ENCODE measurements around the gene ANKLE1. TPM values are rescaled to one million over a fixed set of nuclear protein-coding genes. Genes with fewer than 3 reads are reported as not detected.

ANKLE1 gene, protein sequence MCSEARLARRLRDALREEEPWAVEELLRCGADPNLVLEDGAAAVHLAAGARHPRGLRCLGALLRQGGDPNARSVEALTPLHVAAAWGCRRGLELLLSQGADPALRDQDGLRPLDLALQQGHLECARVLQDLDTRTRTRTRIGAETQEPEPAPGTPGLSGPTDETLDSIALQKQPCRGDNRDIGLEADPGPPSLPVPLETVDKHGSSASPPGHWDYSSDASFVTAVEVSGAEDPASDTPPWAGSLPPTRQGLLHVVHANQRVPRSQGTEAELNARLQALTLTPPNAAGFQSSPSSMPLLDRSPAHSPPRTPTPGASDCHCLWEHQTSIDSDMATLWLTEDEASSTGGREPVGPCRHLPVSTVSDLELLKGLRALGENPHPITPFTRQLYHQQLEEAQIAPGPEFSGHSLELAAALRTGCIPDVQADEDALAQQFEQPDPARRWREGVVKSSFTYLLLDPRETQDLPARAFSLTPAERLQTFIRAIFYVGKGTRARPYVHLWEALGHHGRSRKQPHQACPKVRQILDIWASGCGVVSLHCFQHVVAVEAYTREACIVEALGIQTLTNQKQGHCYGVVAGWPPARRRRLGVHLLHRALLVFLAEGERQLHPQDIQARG
- total RNA-seq, result 0.52 TPM

DNA sequence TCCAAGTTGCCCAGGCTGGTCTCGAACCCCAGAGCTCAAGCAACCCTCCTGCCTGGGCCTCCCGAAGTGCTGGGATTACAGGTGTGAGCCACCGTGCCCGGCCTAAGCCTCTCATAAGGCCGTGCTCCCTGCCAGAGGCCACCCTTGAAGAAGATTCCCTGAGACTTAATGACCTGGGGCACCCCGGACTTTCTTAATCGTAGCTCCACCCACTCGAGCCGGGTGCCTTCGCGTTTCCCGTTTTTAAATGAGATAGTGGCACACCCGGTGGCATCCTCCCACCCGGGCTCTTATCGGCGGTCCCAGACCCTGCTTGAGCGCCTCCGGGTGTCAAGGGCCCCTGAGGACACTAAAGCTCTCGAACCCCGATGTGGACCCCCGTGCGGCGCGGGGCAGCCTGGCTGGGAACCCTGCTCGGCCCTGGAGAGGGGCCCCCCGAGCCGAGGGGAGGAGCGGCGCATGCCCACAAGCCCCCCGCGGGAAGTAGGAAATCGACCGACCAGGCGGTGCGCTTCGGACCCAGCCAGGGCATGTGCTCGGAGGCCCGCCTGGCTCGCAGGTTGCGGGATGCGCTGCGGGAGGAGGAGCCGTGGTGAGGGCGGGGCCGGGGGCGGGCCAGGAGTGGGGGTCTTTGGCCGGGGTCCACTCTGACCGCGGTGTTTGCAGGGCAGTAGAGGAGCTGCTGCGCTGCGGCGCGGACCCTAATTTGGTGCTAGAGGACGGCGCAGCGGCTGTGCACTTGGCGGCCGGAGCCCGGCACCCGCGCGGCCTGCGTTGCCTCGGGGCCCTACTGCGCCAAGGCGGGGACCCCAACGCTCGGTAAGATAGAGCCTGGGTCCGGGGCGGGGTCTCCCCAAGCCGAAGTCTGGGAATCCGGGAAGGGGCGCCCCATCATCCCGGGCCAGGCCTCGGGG is at the start of gene ANKLE1:
ANKLE1 (plus strand) TSS at position 511 of the 914 bp plus-strand sequence; CDS start at position 531, 20 bp downstream.
- H3K27me3 ChIP-seq (ENCODE audit: control insufficient read depth in 3 of 3, insufficient read depth in 3 of 3, low read length in 3 of 3), result peaks cover 12 to 23% (median 14%) of the 10 kb centered on the region in 3 donors
- peaks cover 13 to 18% (median 15%) of the 10 kb centered on the region in 3 donors for H3K36me3 ChIP-seq (ENCODE audit: control insufficient read depth in 3 of 3, insufficient read depth in 3 of 3, low read length in 3 of 3)
- peak within 1 kb of the TSS in 2 of 3 donors; percentile 55 to 60 for H3K4me3 ChIP-seq (ENCODE audit: low read length in 3 of 3)

DNA sequence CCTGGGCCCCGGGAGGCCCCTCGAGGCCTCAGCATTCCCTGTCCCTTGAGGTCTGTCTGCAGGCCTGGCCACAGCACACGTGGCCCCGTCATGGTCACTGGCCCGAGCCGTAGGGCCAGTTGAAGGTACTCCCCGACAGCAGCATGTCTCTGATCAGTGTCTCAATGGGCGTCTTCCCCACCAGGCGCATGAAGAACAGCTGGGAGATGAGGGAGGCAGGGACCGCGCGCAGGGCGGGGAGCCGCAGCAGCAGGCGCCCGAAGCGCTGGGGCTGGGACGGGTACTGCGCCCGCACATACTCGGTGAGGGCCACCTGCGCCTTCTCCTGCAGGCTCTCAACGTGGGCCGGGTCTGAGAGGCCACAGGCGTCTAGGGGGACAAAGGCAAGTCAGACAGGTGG is 49.4 kb upstream of the ANKLE1 start:
- Histone ChIP-seq H3K4me1 (ENCODE audit: control insufficient read depth in 3 of 3, insufficient read depth in 3 of 3, low read length in 3 of 3) (peaks cover 11 to 20% (median 15%) of the 10 kb centered on the region in 3 donors), H3K9me3 (ENCODE audit: control insufficient read depth in 3 of 3, low read length in 3 of 3) (no peaks in the 10 kb centered on the region), H3K27ac (ENCODE audit: low read depth, low read length) (no peak overlapping the region), H3K9ac (ENCODE audit: low read depth in 1 of 3, low read length in 3 of 3) (no peak overlapping the region), H3K27me3 (ENCODE audit: control insufficient read depth in 3 of 3, insufficient read depth in 3 of 3, low read length in 3 of 3) (no peaks in the 10 kb centered on the region), H3K36me3 (ENCODE audit: control insufficient read depth in 3 of 3, insufficient read depth in 3 of 3, low read length in 3 of 3) (peaks cover 8 to 25% (median 16%) of the 10 kb centered on the region in 3 donors), H3K4me3 (ENCODE audit: low read length in 3 of 3) (no peak overlapping the region)

More for the DNA sequence above, at the start of gene ANKLE1:
- H3K4me1 ChIP-seq (ENCODE audit: control insufficient read depth in 3 of 3, insufficient read depth in 3 of 3, low read length in 3 of 3), result peaks cover 5 to 8% (median 6%) of the 10 kb centered on the region in 3 donors
- H3K9me3 ChIP-seq (ENCODE audit: control insufficient read depth in 3 of 3, low read length in 3 of 3), result no peaks in the 10 kb centered on the region
- peak within 1 kb of the TSS in 1 of 3 donors; percentile 68 for H3K9ac ChIP-seq (ENCODE audit: low read depth in 1 of 3, low read length in 3 of 3)
- H3K27ac ChIP-seq (ENCODE audit: low read depth, low read length), result no peak within 1 kb of the TSS

DNA sequence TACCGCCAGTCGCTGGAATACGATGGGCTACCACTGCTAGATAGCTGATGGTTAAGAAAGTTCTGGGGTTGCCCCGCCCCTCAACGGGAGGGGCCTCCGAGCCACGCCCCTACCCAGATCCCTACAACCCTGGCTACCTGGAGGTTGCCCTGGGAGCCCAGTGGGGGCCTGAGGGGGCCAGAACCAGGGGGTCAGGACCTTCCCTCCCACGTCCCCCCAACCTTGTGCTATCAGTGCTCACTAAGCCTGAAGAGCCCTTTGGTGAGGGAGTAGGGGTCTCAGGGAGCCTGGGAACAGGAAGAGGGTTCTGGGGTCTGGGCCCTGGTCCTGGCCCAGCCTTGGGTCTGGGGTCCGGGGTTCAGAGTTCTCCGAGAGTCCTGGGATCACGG is 46.8 kb upstream of the ANKLE1 start:
- peak overlapping the region; percentile 36 for H3K27ac ChIP-seq (ENCODE audit: low read depth, low read length)

DNA sequence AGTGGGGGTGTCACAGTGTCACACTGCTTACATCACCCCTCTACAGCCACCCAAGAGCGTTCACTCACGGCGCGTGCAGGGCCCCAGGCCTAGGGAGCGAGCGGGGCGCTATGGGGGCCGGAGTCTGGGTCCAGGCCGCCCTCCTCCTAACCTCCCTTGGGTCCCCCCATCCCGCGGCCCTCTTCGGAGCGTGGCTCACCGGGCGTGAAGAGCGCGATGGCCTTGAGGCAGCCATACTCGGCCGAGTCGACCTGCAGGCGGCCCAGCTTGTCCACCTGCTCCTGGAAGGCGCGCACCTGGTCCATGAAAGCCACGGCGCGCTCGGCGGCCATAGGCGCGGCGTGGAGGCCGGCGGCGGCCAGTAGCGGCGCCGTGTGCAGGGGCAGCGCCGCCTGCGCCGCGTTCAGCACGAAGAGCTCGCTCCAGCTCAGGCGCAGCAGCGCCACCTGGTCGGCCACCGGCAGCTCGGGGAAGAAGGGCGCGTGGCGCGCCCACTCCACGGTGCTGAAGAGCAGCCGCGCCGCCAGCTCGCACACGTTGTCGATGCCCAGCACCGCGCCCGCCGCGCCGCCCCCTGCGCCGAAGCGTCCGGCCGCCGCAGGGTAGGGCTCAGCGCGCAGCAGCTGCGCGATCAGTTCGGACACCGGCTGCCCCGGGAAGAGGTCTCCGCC is 46.3 kb upstream of the ANKLE1 start:
- Histone ChIP-seq H3K27ac (ENCODE audit: low read depth, low read length) (peak overlapping the region; percentile 36), H3K9me3 (ENCODE audit: control insufficient read depth in 3 of 3, low read length in 3 of 3) (no peaks in the 10 kb centered on the region), H3K9ac (ENCODE audit: low read depth in 1 of 3, low read length in 3 of 3) (peak overlapping the region; percentile 20 to 71 (median 64)), H3K27me3 (ENCODE audit: control insufficient read depth in 3 of 3, insufficient read depth in 3 of 3, low read length in 3 of 3) (no peaks in the 10 kb centered on the region), H3K36me3 (ENCODE audit: control insufficient read depth in 3 of 3, insufficient read depth in 3 of 3, low read length in 3 of 3) (peaks cover 7 to 25% (median 16%) of the 10 kb centered on the region in 3 donors), H3K4me1 (ENCODE audit: control insufficient read depth in 3 of 3, insufficient read depth in 3 of 3, low read length in 3 of 3) (peaks cover 11 to 19% (median 15%) of the 10 kb centered on the region in 3 donors), H3K4me3 (ENCODE audit: low read length in 3 of 3) (peak overlapping the region; percentile 3 to 70 (median 63))

More for the DNA sequence above, 46.8 kb upstream of the ANKLE1 start:
- Histone ChIP-seq H3K36me3 (ENCODE audit: control insufficient read depth in 3 of 3, insufficient read depth in 3 of 3, low read length in 3 of 3) (peaks cover 10 to 25% (median 16%) of the 10 kb centered on the region in 3 donors), H3K4me3 (ENCODE audit: low read length in 3 of 3) (peak overlapping the region; percentile 3 to 70 (median 63)), H3K9ac (ENCODE audit: low read depth in 1 of 3, low read length in 3 of 3) (peak overlapping the region; percentile 20 to 71 (median 64)), H3K27me3 (ENCODE audit: control insufficient read depth in 3 of 3, insufficient read depth in 3 of 3, low read length in 3 of 3) (no peaks in the 10 kb centered on the region), H3K4me1 (ENCODE audit: control insufficient read depth in 3 of 3, insufficient read depth in 3 of 3, low read length in 3 of 3) (peaks cover 11 to 19% (median 15%) of the 10 kb centered on the region in 3 donors), H3K9me3 (ENCODE audit: control insufficient read depth in 3 of 3, low read length in 3 of 3) (no peaks in the 10 kb centered on the region)

DNA sequence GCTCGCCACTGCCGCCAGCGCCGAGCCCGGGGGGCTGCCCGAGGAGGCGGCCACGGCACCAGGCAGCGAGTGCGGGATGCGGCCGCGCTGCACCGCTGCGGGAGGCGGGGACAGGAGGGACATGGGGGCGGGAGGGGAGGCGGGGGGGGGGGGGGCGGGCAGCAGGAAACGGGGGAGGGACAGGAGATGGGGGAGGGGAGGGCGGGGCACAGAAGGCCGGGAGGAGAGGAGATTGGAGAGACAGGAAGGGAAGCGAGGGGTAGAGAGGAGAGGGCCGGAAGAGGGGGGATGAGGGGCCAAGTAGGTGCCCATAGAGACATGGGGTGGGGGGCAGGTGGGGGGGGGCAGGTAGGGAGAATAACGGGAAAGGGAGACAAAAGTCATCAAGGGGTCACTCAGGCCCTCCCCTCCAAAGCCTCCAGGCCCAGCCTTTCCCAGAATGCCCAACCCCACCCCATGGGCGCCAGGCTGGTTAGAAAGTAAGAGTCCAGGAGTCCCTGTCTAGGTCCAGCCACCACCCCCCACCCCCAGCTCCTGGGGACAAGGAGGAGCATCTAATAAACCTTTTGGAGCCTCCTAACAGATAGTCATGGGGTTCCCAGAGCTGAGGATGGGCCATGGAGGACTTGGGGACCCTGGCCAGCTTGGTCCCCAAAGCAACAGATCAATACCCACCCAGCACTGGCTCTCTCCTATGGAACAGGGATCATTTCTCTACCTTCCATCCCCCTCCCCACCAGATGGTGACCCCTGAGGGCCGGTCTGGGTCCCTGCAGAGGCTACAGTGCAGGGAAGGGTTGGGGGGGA is 45.5 kb upstream of the ANKLE1 start:
- Histone ChIP-seq H3K36me3 (ENCODE audit: control insufficient read depth in 3 of 3, insufficient read depth in 3 of 3, low read length in 3 of 3) (peaks cover 9 to 23% (median 17%) of the 10 kb centered on the region in 3 donors), H3K9me3 (ENCODE audit: control insufficient read depth in 3 of 3, low read length in 3 of 3) (no peaks in the 10 kb centered on the region), H3K27me3 (ENCODE audit: control insufficient read depth in 3 of 3, insufficient read depth in 3 of 3, low read length in 3 of 3) (no peaks in the 10 kb centered on the region), H3K4me3 (ENCODE audit: low read length in 3 of 3) (peak overlapping the region in 2 of 3 donors; percentile 63 to 70), H3K27ac (ENCODE audit: low read depth, low read length) (no peak overlapping the region), H3K4me1 (ENCODE audit: control insufficient read depth in 3 of 3, insufficient read depth in 3 of 3, low read length in 3 of 3) (peaks cover 13 to 21% (median 18%) of the 10 kb centered on the region in 3 donors), H3K9ac (ENCODE audit: low read depth in 1 of 3, low read length in 3 of 3) (peak overlapping the region in 1 of 3 donors; percentile 71)

DNA sequence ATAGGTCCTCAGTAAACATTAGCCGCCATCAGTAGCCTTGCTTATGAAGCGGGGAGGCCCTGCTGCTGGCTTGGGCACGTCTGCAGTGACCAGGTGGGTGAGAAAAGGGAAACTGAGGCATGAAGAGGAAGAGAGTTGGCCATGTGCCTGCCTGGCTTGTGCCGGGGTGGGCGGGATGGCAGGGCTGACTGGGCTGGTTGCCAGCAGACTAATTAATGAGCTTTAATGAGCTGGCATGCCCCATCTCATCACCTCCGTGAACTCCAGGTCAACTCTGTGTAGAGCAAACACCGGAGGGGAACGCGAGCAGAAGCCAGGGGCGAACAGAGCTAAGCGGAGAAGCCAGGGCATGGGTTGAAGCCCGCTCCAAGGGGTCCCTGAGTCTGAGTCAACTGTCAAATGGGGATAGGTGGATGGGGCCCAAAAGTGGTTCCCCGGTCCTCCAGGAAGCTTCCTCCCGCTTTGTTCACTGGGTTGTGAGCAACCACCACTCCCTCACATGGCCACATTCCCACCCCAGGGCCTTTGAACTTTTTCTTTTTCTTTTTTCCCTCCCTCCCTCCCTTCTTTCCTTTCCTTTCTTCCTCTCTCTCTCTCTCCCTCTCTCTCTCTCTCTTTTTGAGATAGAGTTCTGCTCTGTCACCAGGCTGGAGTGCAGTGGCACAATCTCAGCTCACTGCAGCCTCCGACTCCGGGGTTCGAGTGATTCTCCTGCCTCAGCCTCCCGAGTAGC is 44.7 kb upstream of the ANKLE1 start:
- H3K36me3 ChIP-seq (ENCODE audit: control insufficient read depth in 3 of 3, insufficient read depth in 3 of 3, low read length in 3 of 3), result peaks cover 9 to 19% (median 13%) of the 10 kb centered on the region in 3 donors
- peaks cover 19 to 25% (median 23%) of the 10 kb centered on the region in 3 donors for H3K4me1 ChIP-seq (ENCODE audit: control insufficient read depth in 3 of 3, insufficient read depth in 3 of 3, low read length in 3 of 3)
- H3K27me3 ChIP-seq (ENCODE audit: control insufficient read depth in 3 of 3, insufficient read depth in 3 of 3, low read length in 3 of 3), result no peaks in the 10 kb centered on the region
- H3K27ac ChIP-seq (ENCODE audit: low read depth, low read length), result no peak overlapping the region
- no peak overlapping the region for H3K9ac ChIP-seq (ENCODE audit: low read depth in 1 of 3, low read length in 3 of 3)
- no peak overlapping the region for H3K4me3 ChIP-seq (ENCODE audit: low read length in 3 of 3)
- H3K9me3 ChIP-seq (ENCODE audit: control insufficient read depth in 3 of 3, low read length in 3 of 3), result no peaks in the 10 kb centered on the region

DNA sequence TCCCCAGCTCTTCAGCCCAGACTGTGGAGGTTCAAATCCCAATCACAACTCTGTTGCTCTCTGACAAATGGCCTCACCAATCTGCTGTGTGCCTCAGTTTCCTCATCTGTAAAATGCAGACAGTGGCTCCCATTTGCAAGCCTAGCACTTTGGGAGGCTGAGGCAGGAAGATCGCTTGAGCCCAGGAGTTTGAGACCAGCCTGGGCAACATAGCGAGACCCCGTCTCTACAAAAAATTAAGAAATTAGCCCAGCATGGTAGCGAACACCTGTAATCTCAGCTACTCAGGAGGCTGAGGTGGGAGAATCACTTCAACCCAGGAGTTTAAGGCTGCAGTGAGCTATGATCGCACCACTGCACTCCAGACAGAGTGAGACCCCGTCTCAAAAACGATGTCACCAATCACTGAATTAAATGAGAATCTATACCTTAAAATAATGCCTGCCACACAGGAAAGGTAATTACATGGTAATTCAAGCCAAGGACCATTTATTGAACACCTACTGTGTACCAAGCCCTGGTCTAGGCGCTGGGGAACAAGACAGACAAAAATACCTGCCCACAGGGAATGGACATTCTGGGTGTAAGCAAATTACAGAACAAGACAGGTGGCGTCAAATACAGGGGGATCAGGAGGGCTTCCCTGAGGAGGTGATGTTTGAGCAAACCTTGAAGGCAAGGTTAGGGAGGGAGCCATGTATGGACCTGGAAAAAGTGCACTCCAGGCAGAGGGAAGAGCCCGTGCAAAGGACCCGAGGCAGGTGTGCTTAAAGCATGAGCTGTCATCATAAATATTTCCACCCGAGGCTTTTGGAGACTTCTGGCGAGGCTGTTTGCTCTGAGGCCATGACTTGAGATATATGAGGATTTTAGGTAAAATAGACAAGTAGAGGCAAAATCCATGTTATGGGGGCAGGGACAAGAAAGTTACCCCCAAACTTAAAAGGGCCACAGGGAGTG is 43.7 kb upstream of the ANKLE1 start:
- no peaks in the 10 kb centered on the region for H3K27me3 ChIP-seq (ENCODE audit: control insufficient read depth in 3 of 3, insufficient read depth in 3 of 3, low read length in 3 of 3)
- no peaks in the 10 kb centered on the region for H3K9me3 ChIP-seq (ENCODE audit: control insufficient read depth in 3 of 3, low read length in 3 of 3)
- H3K4me3 ChIP-seq (ENCODE audit: low read length in 3 of 3), result no peak overlapping the region
- no peak overlapping the region for H3K9ac ChIP-seq (ENCODE audit: low read depth in 1 of 3, low read length in 3 of 3)
- peaks cover 24 to 33% (median 33%) of the 10 kb centered on the region in 3 donors for H3K4me1 ChIP-seq (ENCODE audit: control insufficient read depth in 3 of 3, insufficient read depth in 3 of 3, low read length in 3 of 3)
- H3K27ac ChIP-seq (ENCODE audit: low read depth, low read length), result no peak overlapping the region
- peaks cover 9 to 13% (median 11%) of the 10 kb centered on the region in 3 donors for H3K36me3 ChIP-seq (ENCODE audit: control insufficient read depth in 3 of 3, insufficient read depth in 3 of 3, low read length in 3 of 3)

Data from skeletal muscle tissue (tissue), 4 donors.